GM21528 (cell line): Measurements from ENCODE around the gene ANKS1B.

Experiments used
- ATAC-seq: cut with Tn5 transposase; IDR thresholded peaks from one replicate; pipeline ENCODE4 v1.9.1; 2021; ENCODE audit warnings: mild to moderate bottlenecking, moderate library complexity; ENCODE audit not compliant: unreplicated experiment, low FRiP score

Gene ANKS1B

DNA sequence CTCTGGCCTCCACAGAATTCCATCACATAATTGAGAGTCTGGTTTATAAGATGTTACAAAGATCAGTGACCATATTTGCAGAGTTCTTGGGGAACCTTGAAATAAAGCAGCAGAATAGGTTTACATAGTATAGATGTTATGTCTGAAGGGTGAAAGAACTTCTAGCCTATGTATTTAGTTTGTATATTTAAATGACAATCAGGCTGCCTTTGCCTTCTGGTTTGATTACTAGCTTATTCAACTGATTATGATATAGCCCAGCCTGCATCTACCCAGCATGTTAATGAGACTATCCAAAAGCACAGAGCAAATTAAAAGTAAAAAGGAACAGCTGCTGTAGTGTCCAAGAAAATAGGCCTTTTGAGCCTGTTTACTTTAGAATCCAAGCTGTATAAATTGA is 1254.3 kb downstream of the ANKS1B start:
- no peak for ATAC-seq

DNA sequence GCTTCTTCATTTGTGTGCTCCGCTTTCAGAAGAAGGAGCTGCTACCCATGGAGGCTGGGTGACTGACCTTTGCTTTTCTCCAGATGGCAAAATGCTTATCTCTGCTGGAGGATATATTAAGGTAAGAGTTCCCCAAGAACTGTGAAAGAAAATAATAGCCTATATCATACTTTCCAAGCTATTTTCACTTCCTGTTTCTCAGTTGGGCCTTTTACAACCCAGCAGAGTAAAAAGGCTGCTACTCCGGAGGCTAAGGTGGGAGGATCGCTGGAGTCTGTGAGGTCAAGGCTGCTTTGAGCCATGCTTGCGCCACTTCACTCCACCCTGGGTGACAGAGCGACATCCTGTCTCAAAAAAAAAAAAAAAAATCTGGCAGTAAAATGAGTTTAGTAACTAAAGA is 1257.5 kb downstream of the ANKS1B start:
- no peak for ATAC-seq

DNA sequence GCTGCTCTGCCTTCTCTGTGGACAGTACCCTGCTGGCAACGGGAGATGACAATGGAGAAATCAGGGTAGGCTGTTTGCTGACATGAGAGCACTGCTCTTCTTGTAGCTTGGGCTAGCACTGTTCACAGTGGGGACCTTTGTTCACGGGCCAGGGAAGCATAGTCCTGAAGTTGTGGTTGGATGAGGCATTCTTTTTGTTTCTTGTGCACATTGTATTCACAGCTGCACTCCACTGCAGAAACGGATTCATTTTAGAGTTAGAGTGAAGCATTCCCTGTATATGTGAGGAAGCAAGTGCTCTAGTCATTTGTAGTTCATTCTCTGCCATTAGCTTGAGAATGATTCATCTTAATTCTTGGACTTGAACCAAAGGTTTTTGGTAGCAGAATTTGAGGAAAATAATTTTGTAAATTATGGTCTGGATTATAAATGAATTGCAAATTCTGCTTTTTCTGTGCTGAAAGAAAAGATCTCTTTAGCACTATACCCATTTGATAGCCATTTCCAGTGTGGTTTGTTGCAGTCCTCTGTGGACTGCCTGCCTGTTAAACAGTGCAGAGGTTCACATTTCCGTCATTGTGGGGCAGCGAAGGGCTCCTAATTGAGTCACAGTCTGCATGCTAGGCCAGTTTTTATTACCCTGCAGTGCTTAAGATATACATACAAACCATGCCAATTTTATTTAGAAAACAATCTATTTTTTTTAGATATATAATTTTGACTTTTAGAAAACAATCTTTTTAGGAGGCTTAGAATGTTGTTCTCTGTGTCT is 1259.1 kb downstream of the ANKS1B start:
- peak; percentile 82 for ATAC-seq

DNA sequence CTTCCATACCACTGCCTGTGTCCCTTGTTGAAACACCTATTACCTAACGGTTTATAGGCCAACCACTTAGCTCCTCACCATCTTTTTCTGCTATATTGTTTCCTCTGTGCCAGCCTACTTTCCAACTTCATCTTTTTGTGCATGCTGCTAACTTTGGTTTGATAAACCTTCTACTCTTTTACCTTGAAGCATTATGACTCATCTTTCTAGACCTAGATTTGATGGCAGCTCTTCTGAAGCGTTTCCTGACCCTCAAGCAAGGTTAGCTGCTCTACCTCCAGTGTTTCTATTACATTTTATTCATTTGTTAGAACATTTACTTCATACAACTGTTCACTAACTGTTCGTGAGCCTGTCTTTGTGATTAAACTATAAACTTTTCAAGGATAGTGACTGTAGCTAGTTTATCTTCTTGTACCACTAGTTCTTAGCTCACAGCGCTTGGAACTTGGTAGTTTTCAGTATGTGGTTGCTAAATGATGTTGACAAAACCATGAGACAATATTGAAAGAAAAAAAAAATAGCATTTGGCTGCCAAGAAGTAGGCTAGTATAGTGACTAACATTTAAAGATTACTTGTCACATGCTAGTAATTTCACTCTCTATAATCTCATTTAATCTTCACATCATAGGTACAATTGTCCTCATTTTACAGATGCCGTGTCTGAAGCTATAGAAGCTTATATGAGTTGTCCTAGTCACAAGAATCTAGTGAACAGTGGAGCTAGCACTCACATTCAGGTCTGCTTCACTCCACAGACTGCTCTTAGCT is 1260.2 kb downstream of the ANKS1B start:
- ATAC-seq, result no peak

DNA sequence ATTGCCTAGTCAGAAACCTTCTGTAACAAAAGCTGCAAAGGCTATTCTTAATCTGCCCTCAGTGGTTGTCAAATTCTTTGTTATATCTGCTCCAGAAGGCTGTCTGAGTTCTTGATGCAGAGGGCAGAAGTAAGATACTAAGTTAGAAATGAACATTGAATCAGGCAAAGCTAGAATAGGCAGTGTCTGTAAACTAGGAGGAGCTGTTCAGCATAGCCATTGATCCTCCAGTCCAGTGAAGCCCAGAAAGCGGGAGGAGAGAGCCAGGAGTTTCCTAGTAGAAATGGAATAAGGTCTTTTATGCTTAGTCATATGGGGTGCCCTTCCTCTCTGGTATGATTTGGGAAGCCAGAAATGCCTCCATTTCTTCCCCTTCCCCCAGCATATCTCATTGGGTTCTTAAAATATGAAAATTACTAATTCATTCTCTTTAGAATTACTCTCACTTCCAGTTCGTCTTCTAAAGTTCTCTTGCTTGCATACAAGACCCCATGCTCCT is 1263.5 kb downstream of the ANKS1B start:
- ATAC-seq, result no peak

DNA sequence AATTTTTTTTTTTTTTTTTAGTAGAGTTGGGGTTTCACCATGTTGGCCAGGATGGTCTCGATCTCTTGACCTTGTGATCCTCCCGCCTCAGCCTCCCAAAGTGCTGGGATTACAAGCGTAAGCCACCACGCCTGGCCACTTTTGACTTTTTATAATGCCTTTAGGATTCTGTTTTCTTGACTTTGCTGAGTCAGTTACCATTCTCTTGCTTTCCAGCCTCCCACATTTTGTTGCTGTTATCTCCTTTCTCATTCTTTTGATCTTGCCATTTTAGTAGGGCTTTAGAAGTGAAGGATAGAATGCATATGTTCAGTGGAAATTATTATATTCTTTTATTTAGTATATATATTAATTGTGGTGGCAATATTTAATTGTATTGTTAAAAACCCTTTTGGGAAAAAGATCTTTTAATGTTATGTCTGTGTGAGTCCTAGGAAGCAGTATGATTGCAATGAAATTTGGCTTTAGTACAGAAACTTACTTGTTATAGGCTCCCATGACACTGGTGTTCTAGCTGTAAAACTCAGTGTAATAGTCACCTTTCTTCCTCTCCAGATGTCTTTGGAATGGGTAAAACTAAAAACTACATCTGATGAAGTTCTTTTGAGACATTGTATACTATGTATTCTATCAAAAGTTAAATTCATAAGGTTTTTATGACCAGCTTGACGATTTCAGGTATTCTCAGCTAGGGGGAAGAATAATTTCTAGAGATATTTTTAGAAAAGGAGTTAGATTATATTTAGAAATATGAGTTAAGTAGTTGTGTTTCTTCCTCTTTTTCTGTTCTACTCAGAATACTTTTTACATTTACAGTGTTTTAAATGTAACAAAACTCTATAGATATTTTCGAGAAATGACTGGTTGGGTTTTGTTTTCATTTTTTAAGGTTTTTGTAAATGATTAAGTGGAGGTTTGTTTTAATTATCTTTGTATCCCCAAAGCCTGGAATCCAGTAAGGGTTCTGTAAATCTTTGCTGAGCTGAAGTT is 1264.9 kb downstream of the ANKS1B start:
- peak; percentile 58 for ATAC-seq

DNA sequence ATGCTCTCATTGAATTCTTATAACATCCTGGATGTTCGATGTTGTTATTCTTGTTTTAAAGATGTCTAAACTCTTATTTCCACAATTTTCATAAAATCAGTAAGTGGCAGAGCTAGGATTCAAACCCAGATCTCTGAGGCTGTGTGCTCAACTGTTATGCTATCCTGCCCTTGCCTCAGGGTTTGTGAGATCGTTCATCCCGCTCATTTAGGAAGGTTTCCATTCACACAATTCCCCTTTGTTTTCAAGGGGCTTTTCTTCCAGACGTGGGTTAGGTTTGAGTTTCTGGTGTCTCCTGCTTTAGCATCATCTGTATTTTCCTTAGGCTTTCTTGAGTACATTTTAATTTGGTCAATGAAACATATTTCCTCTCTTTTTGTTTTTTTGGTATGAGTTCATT is 1270.3 kb downstream of the ANKS1B start:
- ATAC-seq, result no peak

DNA sequence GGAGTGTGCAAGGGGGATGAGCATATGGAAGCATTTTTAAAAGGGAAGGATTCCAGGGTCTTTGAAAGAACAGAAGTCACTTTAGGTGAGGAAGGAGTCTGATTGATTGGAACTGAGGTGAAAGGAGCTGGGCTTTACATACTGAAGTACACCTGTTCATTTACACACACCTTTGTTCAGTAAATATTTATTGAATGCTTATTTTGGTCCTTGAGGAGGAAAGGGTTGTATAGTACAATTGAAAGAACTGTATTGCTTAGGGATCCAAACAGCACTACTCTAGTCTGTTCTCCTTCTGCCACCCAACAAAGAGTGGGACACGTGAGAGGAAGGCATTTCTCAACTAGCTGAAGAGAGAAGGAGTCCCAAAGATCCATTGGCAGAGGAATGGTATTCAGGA is 1275.7 kb downstream of the ANKS1B start:
- no peak for ATAC-seq

DNA sequence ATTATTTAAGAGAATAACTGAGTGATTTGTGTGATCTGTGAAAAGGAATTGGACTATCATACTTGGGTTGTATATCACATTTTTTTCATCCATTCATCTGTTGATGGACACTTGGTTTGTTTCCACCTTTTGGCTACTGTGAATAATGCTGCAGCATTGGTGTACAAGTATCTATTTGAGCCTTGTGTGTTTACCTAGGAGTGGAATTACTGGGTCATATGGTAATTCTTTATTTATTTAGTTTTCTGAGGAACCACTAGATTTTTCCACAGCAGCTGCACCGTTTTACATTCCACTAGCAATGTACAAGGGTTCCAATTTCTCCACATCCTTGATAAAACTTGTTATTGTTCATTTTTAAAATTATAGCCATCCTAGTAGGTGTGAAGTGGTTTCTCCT is 1283.6 kb downstream of the ANKS1B start:
- ATAC-seq, result no peak

DNA sequence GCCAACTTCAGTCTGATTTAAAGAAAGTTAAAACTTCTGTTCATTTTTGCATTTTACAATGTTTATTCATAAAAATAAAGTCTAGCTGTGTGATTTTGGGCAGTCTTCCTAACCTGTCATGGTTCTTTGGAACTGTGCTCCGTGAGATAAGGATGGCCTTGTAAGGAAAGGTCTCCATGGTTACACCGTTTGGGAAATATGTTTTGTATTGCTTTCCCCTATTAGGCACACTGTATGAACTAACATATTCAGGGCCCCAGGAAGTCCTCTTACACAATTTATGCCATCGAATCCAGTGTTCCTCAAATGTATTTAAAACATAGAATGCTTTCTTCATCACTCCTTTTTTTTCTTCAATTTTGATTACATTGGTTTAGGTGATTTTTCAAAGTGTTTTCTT is 1285.2 kb downstream of the ANKS1B start:
- no peak for ATAC-seq

DNA sequence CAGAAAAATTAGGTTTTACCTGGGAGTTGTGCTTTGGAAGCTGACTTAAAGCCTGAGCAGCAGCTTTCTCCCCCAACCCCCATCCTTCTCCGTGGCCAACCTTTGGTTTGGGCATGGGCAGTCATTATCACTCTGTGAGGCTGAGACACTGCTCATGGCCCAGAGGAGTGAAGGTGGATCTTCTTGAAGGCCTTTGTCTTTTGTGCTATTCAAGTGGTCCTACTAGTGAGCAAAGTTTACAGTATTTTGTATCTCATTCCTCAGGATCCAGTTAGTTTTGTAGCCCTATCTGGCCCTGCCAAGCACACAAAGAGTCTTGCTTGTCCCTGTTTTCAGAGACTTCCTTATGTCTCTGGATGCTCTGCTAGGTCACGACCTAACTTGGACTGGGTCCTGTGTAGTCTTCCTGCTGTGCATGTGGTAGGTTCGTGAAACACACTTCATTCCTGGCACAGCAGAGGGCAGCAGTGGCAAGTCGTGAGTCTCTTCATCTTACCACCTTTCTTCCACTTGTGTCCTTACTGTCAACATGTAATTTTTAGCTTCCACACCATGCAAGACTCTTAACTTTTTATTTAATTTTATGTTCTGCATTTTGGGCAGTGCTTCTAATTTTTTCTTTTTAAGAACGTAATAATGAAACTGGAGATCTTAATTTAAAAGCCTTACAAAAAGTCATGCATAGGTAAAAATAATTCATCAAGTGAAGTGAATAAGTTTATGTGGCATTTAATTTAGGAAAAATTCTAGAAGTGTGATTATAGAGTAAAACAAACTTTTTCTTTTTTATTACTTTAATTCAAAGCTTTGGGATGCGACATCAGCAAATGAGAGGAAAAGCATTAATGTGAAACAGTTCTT is 1285.9 kb downstream of the ANKS1B start:
- peak; percentile 63 for ATAC-seq

DNA sequence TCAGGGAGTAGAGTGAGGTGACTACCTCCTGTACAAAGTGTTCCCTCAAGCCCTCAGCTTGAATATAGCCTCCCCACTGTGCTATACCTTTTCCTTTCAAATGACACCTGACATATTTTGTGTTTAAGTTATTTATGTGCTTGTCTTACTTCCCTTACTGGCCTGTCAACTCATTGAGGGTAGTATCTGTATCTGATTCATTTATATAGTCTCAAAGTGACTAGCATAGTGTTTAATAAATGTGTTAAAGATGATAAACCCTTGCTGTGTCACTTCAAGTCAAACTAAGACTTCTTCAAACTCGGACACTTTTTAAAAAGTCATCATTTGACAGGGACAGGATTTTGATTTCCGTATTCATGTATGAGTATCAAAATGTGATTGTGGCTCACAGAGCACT is 1287.5 kb downstream of the ANKS1B start:
- no peak for ATAC-seq

DNA sequence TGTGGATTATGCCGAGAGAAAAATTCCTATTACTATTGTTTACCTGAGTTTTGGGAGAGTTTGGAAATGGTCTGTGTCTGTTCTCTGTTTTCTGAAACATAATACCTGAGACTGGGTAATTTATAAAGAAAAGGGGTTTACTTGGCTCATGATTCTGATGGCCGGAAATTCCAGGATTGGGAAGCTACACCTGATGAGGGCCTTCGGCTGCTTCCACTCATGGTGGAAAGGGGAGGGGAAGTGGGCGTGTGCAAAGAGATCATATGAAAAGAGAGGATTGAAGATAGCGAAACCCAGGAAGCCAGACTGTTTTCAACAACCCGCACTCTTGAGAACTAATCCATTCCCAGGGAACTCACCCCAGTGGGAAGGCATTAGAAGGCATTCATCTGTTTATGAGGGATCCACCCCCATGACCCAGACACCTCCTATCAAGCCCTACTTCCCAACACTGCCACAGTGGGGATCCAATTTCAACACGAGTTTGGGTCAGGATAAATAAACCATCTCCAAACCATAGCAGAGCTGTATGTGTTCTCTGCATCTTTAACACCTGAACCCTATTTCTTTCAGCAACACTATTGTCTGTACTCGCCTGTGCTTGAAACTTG is 1288.6 kb downstream of the ANKS1B start:
- no peak for ATAC-seq

DNA sequence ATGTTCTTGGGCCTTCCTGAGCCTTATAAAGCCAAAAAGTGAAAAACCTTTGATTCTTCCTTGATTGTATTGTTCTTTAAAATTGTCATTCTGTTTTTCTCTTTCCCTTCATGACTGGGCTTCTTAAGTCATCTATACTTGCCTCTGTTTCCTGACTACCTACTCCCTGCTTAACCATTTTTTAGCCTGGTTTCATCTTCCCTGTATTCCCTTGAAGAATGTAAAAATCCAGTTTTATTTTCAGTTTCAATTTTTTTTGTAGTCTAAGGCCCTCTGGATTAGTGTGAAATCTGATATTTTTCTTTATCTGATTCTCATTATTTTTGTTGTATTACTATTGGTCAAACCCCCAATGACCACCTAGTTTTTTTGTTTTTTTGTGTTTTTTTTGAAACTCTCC is 1293.4 kb downstream of the ANKS1B start:
- no peak for ATAC-seq

DNA sequence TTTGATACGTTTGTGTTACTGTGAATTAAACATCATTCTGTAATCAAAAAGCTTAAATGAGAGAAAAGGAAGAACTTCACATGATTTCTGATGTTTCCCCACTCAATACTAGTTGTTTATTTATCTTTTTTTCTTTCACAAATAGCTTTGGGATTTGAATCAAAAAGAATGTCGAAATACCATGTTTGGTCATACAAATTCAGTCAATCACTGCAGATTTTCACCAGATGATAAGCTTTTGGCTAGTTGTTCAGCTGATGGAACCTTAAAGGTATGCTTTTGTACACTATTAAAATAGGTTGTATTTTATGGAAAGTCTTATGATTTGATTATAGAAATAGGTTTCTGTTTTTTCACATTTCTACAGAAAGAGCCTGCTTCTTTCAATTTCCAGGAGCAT is 1298.1 kb downstream of the ANKS1B start:
- ATAC-seq, result no peak
